Measurements from ENCODE around the gene TTC34.

The TTC34 gene

DNA sequence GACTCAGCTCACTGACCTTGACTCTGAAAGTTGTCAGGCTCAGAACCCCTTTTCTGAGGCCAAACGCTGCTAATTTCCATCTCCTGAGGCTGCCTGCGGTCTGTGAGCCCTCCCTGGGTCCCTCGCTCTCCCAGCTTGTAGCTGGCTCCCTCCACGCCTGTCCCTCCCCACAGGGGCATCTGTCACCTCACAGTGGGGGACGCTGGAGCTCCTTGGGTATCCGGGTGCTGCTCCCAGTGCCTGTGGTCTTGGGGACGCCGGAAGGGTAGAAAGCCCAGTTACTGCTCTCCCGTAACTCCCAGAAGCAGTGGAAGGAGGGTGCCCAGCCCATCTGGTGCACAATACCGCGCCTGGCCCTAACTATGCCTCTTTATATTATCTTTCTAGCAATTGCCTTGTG lies 155.7 kb downstream of the TTC34 start:
- H3K27ac ChIP-seq (ENCODE audit: low read length), result no peak overlapping the region
- H3K4me3 ChIP-seq (ENCODE audit: low read length), result no peak overlapping the region
- no peaks in the 10 kb centered on the region; the same call in 1 of the 2 replicates for H3K36me3 ChIP-seq (ENCODE audit: control insufficient read depth, insufficient read depth, low read length)
- H3K9me3 ChIP-seq (ENCODE audit: control insufficient read depth, insufficient read depth, low read length), result peaks cover 25% of the 10 kb centered on the region
- WGBS (ENCODE audit: insufficient coverage, insufficient read length), result no CpG with 5 or more reads among the region's 11 CpGs
- H3K27me3 ChIP-seq (ENCODE audit: control insufficient read depth, insufficient read depth, low read length), result no peaks in the 10 kb centered on the region
- no peak for DNase-seq (ENCODE audit: low read depth, low spot score)
- no peaks in the 10 kb centered on the region for H3K4me1 ChIP-seq (ENCODE audit: control insufficient read depth, insufficient read depth, low read length)

DNA sequence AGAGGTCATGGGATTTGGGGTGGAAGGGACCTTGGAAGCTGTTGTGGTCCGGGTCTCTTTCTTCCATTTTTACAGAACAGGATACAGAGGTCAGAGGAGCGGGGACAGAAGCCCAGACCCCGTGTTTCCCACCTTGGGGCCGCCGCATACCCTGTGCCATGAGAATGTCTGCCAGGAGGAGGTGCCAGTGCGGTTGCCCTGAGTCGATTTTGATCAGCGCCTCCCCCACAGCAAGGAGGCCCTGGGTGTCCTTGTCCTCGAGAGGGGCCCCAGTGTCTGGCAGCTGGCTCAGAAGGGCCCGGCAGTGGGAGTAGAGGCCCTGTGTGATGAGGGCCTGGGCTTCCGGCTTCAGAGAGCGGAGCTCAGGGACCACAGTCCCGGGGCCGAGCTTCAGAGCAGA lies 156.3 kb downstream of the TTC34 start:
- no peak overlapping the region for H3K27ac ChIP-seq (ENCODE audit: low read length)
- no peaks in the 10 kb centered on the region; the same call in 1 of the 2 replicates for H3K36me3 ChIP-seq (ENCODE audit: control insufficient read depth, insufficient read depth, low read length)
- no peak for DNase-seq (ENCODE audit: low read depth, low spot score)
- no peaks in the 10 kb centered on the region for H3K4me1 ChIP-seq (ENCODE audit: control insufficient read depth, insufficient read depth, low read length)
- no peaks in the 10 kb centered on the region for H3K27me3 ChIP-seq (ENCODE audit: control insufficient read depth, insufficient read depth, low read length)
- no CpG with 5 or more reads among the region's 14 CpGs for WGBS (ENCODE audit: insufficient coverage, insufficient read length)
- no peak overlapping the region for H3K4me3 ChIP-seq (ENCODE audit: low read length)
- H3K9me3 ChIP-seq (ENCODE audit: control insufficient read depth, insufficient read depth, low read length), result peaks cover 29% of the 10 kb centered on the region

DNA sequence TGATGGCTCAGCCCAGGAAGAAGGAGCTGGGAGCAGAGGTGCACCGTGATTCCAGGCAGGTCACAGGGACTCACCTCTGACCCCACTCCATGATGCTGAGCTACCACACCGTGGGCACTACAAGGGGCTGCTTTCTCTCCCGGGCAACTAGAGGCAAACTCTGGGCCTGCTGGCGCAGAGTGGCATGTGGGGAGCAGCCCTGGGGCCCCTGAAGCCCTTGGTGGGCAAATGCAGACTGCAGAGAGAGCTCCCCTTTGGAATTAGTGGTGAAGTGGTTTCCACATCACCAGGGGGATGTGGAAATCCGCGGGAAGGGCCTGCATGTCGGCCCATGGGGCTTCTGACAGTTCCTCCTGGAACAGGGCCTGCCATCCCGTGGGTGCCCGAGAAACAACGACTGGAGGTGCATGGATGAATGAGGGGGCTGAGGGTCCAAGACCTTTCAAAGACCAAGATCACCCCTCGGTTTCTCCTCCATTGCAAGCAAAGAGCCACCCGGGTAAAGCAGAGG lies 156.8 kb downstream of the TTC34 start:
- Histone ChIP-seq H3K27me3 (ENCODE audit: control insufficient read depth, insufficient read depth, low read length) (no peaks in the 10 kb centered on the region), H3K27ac (ENCODE audit: low read length) (no peak overlapping the region), H3K4me3 (ENCODE audit: low read length) (no peak overlapping the region), H3K9me3 (ENCODE audit: control insufficient read depth, insufficient read depth, low read length) (peaks cover 32% of the 10 kb centered on the region), H3K4me1 (ENCODE audit: control insufficient read depth, insufficient read depth, low read length) (no peaks in the 10 kb centered on the region), H3K36me3 (ENCODE audit: control insufficient read depth, insufficient read depth, low read length) (no peaks in the 10 kb centered on the region; the same call in 1 of the 2 replicates)
- no CpG with 5 or more reads among the region's 12 CpGs for WGBS (ENCODE audit: insufficient coverage, insufficient read length)
- no peak for DNase-seq (ENCODE audit: low read depth, low spot score)

DNA sequence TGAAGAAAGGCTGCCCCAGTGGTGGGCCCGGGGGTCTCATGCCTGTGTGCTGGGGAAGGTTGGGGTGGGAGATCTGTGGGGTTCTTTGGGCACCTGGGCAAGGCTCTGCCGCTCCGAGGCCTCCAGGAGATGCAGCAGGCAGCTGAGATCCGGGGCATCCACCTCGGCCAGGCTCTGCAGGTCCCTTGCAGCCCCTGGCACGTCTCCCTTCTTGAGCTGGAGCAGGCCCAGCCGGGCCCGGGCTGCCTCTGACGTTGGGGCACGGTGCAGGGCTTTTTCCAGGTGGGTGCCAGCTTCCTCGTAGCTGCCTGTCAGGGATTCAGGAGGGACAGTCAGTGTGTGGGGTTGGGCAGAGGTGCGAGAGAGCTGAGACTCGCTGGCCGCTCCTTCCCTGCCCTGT lies 157.3 kb downstream of the TTC34 start:
- Histone ChIP-seq H3K27ac (ENCODE audit: low read length) (no peak overlapping the region), H3K9me3 (ENCODE audit: control insufficient read depth, insufficient read depth, low read length) (peaks cover 31% of the 10 kb centered on the region), H3K27me3 (ENCODE audit: control insufficient read depth, insufficient read depth, low read length) (no peaks in the 10 kb centered on the region), H3K36me3 (ENCODE audit: control insufficient read depth, insufficient read depth, low read length) (no peaks in the 10 kb centered on the region; the same call in 1 of the 2 replicates), H3K4me3 (ENCODE audit: low read length) (no peak overlapping the region), H3K4me1 (ENCODE audit: control insufficient read depth, insufficient read depth, low read length) (no peaks in the 10 kb centered on the region)
- no peak for DNase-seq (ENCODE audit: low read depth, low spot score)
- WGBS (ENCODE audit: insufficient coverage, insufficient read length), result no CpG with 5 or more reads among the region's 14 CpGs

DNA sequence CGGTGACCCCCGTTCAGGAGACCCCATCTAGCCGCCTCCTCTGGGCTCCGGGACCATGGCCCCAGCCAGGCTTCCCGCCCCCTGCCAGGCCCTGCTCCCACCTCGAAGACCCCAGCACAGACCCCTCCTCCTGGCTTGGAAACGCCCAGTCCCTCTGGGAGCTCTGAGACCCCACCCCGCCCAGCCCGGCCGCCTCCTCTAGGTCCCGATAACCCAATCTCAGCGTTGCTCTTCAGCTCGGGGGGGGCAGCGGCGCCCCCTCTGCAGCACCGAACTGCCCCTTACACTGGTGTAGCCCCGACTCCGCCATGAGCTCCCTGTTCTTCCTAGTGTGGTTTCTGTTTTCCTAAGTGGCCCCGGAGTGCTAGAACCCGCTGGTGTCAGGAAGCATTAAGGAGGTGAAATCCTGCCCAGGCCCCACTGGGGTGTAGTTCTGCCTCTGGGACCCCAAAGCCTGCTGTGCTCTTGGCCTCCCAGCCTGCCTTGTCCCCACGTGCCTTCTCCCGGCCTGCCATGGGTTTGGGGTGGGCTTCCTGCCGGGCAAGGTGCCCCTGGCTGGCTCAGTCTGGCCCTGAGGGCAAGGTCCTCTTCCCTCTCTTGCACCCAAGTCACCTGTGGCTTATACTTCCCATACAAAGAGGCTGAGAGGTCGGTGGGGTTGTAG lies 157.9 kb downstream of the TTC34 start:
- Histone ChIP-seq H3K9me3 (ENCODE audit: control insufficient read depth, insufficient read depth, low read length) (peaks cover 27% of the 10 kb centered on the region), H3K4me3 (ENCODE audit: low read length) (no peak overlapping the region), H3K36me3 (ENCODE audit: control insufficient read depth, insufficient read depth, low read length) (no peaks in the 10 kb centered on the region; the same call in 1 of the 2 replicates), H3K27me3 (ENCODE audit: control insufficient read depth, insufficient read depth, low read length) (no peaks in the 10 kb centered on the region), H3K4me1 (ENCODE audit: control insufficient read depth, insufficient read depth, low read length) (no peaks in the 10 kb centered on the region; the same call in 1 of the 2 replicates), H3K27ac (ENCODE audit: low read length) (no peak overlapping the region)
- DNase-seq (ENCODE audit: low read depth, low spot score), result no peak
- WGBS (ENCODE audit: insufficient coverage, insufficient read length), result no CpG with 5 or more reads among the region's 24 CpGs

DNA sequence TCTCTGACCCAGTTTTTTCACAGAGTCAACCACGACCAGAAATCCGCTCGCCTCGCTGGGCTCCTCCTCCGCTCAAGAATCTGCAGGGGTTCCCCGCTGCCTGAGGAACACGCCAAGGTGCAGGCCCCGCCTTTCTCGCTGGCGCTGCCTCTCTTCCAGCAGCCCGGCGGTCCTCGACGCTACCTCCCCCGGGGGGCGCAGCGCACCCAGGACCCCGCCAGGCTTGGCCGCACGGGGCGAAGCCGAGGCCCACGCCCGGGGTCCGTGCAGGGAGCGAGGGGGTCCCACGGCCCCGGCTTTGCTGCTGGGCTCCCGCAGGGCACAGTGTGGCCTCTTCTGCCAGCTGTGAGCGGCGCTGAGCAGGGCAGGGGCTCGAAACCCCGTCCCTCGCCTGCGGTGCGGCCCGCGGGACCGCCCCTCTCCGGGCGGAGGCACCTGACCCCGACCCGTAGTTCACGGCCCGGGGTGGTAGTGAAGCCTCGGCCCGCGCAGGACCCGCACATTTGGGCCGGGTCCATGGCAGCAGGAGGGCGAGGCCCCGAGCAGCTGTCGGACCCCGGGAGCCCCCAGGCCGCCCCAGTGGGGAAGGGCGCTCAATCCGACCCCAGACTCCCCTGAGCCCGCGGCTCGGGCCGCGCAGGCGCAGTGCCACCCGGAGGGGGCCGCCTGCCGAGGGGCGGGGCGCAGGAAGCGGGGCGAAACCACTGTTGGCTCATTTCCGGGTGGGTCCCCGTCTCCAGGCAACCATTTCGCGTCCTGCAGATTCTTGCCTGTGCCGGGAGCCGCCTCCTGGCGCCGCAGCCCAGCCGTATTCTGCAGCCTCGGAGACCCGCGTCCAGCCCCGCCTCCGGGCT lies 158.7 kb downstream of the TTC34 start:
- Histone ChIP-seq H3K27ac (ENCODE audit: low read length) (no peak overlapping the region), H3K27me3 (ENCODE audit: control insufficient read depth, insufficient read depth, low read length) (no peaks in the 10 kb centered on the region), H3K4me3 (ENCODE audit: low read length) (no peak overlapping the region), H3K4me1 (ENCODE audit: control insufficient read depth, insufficient read depth, low read length) (no peaks in the 10 kb centered on the region; the same call in 1 of the 2 replicates), H3K9me3 (ENCODE audit: control insufficient read depth, insufficient read depth, low read length) (peaks cover 33% of the 10 kb centered on the region), H3K36me3 (ENCODE audit: control insufficient read depth, insufficient read depth, low read length) (no peaks in the 10 kb centered on the region; the same call in 1 of the 2 replicates)
- no peak for DNase-seq (ENCODE audit: low read depth, low spot score)
- no CpG with 5 or more reads among the region's 84 CpGs for WGBS (ENCODE audit: insufficient coverage, insufficient read length)

DNA sequence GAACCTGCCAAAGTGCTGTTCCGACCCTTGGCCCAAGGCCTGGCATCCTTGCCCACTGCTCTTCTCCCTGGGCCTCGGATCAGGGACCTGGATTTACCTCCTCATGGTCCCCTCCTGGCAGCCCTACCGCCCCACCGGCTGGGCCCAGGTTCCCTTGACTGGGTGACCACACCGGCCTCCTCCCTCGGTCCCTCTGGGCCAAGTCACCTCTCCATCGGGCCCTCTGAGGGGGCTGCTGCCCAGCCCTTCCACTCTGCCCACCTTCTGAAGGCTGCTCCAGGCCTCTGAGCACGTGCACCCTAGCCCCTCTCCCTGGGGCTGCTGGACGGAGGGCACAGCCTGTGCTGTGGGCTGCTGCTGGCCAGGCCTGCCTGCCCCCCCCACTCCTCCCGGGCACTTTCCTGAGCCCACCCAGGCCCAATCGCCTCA lies 159.3 kb downstream of the TTC34 start:
- Histone ChIP-seq H3K4me1 (ENCODE audit: control insufficient read depth, insufficient read depth, low read length) (no peaks in the 10 kb centered on the region; the same call in 1 of the 2 replicates), H3K27me3 (ENCODE audit: control insufficient read depth, insufficient read depth, low read length) (no peaks in the 10 kb centered on the region), H3K36me3 (ENCODE audit: control insufficient read depth, insufficient read depth, low read length) (no peaks in the 10 kb centered on the region; the same call in 1 of the 2 replicates), H3K27ac (ENCODE audit: low read length) (no peak overlapping the region), H3K9me3 (ENCODE audit: control insufficient read depth, insufficient read depth, low read length) (peaks cover 35% of the 10 kb centered on the region), H3K4me3 (ENCODE audit: low read length) (no peak overlapping the region)
- WGBS (ENCODE audit: insufficient coverage, insufficient read length), result no CpG with 5 or more reads among the region's 11 CpGs
- DNase-seq (ENCODE audit: low read depth, low spot score), result no peak

DNA sequence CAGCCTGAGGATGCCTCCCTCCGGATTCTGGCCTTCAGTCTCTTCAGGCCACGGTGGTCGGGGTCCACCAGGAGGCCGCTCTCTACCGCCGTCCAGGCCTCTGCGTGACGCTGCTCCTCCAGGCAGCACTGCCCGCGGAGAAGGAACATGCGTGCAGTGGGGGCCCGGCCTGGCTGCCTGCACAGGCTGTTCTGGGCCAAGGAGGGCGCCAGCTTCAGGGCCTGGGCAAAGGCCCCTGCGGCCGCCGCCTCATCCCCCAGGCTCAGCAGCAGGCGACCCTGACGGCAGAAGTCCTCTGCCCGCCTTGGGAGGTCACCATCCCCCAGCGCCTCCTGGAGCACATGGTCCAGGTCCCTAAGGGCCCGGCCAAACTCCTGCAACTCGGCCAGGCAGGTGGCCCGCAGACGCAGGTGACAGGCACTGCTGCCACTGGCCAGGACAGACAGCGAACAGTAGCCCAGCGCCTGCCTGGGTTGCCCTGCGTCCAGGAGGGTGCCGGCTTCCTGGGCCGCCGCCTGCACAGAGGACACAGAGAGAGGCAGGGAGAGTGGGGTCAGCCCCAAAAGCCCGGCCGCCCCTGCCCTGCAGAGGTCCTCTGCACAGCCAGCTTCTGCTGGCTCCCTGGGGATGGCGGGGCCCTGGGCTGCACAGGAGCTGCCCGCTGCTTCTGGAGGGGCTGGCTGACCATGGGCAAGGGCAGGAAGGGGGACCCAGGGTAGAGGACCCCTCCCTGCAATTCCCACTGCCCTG lies 159.9 kb downstream of the TTC34 start:
- DNase-seq (ENCODE audit: low read depth, low spot score), result no peak
- H3K27me3 ChIP-seq (ENCODE audit: control insufficient read depth, insufficient read depth, low read length), result no peaks in the 10 kb centered on the region
- H3K4me3 ChIP-seq (ENCODE audit: low read length), result no peak overlapping the region
- H3K4me1 ChIP-seq (ENCODE audit: control insufficient read depth, insufficient read depth, low read length), result no peaks in the 10 kb centered on the region; the same call in 1 of the 2 replicates
- no CpG with 5 or more reads among the region's 34 CpGs for WGBS (ENCODE audit: insufficient coverage, insufficient read length)
- peaks cover 37% of the 10 kb centered on the region for H3K9me3 ChIP-seq (ENCODE audit: control insufficient read depth, insufficient read depth, low read length)
- H3K36me3 ChIP-seq (ENCODE audit: control insufficient read depth, insufficient read depth, low read length), result no peaks in the 10 kb centered on the region; the same call in 1 of the 2 replicates
- no peak overlapping the region for H3K27ac ChIP-seq (ENCODE audit: low read length)

DNA sequence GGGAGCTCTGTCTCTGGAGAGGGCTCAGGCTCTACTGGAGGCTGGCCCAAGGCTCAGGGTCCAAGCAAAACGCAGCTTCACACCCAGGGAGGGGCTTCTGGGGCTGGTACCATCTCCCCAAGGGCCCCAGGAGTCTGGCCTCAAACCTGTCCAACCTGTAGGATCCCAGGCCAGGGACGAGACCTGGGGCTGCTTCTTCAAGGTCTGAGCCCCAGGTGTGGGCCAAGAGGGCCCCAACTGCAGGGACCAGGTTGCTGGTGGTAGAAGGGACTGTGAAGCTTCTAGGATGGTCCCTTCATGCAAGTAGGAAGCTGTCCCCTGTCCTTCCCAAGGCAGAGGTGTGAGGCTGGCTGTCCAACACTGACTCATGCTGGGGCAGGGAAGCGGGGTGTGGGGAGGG lies 160.9 kb downstream of the TTC34 start:
- Histone ChIP-seq H3K27ac (ENCODE audit: low read length) (no peak overlapping the region), H3K36me3 (ENCODE audit: control insufficient read depth, insufficient read depth, low read length) (no peaks in the 10 kb centered on the region; the same call in 1 of the 2 replicates), H3K27me3 (ENCODE audit: control insufficient read depth, insufficient read depth, low read length) (no peaks in the 10 kb centered on the region), H3K9me3 (ENCODE audit: control insufficient read depth, insufficient read depth, low read length) (peaks cover 41% of the 10 kb centered on the region), H3K4me3 (ENCODE audit: low read length) (no peak overlapping the region), H3K4me1 (ENCODE audit: control insufficient read depth, insufficient read depth, low read length) (no peaks in the 10 kb centered on the region; the same call in 1 of the 2 replicates)
- no CpG with 5 or more reads among the region's 3 CpGs for WGBS (ENCODE audit: insufficient coverage, insufficient read length)
- no peak for DNase-seq (ENCODE audit: low read depth, low spot score)
